ENCODE data around the gene PPP4R2. TPM values are rescaled to one million over a fixed set of nuclear protein-coding genes. Genes with fewer than 3 reads are reported as not detected.

The PPP4R2 gene, protein sequence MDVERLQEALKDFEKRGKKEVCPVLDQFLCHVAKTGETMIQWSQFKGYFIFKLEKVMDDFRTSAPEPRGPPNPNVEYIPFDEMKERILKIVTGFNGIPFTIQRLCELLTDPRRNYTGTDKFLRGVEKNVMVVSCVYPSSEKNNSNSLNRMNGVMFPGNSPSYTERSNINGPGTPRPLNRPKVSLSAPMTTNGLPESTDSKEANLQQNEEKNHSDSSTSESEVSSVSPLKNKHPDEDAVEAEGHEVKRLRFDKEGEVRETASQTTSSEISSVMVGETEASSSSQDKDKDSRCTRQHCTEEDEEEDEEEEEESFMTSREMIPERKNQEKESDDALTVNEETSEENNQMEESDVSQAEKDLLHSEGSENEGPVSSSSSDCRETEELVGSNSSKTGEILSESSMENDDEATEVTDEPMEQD
- 10 to 100 TPM; 34.6 to 71.4 (median 49.2) TPM for total RNA-seq

DNA sequence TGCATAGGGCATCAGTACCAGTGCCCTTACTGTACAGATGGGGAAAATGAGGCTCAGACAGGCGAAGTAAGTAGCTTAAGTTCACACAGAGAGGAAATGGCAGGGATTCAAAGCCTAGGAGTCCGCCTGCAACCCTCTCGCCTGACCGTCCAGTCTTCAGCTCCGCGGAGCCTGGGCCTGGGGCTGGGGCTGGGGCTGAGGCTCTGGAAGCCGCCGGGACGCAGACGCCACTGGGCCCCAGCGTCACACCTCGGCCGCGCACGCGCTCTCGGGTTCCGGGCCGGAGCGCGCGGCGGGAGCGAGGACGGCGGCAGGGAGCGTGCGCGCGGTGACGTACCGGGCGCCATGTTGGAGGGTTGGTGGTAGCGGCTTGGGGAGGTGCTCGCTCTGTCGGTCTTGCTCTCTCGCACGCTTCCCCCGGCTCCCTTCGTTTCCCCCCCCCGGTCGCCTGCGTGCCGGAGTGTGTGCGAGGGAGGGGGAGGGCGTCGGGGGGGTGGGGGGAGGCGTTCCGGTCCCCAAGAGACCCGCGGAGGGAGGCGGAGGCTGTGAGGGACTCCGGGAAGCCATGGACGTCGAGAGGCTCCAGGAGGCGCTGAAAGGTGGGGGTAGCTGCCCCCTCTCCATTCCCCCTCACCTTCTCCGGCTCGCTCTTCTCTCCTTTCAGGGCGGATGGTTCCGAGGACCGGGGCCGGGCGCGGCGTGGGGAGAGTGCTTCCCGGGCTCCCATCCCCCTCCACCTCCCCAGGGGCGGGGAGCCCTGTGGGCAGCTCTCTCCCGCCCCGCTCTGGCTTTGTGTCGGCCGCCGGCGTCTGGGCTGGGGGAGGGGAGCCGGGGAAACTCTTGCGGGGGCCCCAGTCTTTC is at the start of gene PPP4R2:
PPP4R2 (plus strand) TSS at position 339 of the 861 bp plus-strand sequence; CDS start at position 566, 227 bp downstream.
- Histone ChIP-seq H3K4me1 (no peaks in the 10 kb centered on the region), H3K4me3 (peak within 1 kb of the TSS; percentile 69 to 90 (median 79)), H3K9me3 (no peaks in the 10 kb centered on the region), H3K27me3 (no peaks in the 10 kb centered on the region), H3K27ac (peak within 1 kb of the TSS; percentile 94 to 98), H3K36me3 (no peaks in the 10 kb centered on the region)
- intact Hi-C loops (cut with DNase I; ENCODE audit: low total_unique reads): no loop called here
- DNase-seq (ENCODE audit: low spot score in 2 of 2): peak; percentile 77 to 81
- TF ChIP-seq POLR2A (IDR thresholded peaks at IDR 0.05) (peak; percentile 47), POLR2AphosphoS5 (IDR thresholded peaks at IDR 0.05) (peak in 2 of 3 donors; percentile 76 to 95)
- TF ChIP-seq, protein P1, sequence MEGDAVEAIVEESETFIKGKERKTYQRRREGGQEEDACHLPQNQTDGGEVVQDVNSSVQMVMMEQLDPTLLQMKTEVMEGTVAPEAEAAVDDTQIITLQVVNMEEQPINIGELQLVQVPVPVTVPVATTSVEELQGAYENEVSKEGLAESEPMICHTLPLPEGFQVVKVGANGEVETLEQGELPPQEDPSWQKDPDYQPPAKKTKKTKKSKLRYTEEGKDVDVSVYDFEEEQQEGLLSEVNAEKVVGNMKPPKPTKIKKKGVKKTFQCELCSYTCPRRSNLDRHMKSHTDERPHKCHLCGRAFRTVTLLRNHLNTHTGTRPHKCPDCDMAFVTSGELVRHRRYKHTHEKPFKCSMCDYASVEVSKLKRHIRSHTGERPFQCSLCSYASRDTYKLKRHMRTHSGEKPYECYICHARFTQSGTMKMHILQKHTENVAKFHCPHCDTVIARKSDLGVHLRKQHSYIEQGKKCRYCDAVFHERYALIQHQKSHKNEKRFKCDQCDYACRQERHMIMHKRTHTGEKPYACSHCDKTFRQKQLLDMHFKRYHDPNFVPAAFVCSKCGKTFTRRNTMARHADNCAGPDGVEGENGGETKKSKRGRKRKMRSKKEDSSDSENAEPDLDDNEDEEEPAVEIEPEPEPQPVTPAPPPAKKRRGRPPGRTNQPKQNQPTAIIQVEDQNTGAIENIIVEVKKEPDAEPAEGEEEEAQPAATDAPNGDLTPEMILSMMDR (IDR thresholded peaks at IDR 0.05): no peak

DNA sequence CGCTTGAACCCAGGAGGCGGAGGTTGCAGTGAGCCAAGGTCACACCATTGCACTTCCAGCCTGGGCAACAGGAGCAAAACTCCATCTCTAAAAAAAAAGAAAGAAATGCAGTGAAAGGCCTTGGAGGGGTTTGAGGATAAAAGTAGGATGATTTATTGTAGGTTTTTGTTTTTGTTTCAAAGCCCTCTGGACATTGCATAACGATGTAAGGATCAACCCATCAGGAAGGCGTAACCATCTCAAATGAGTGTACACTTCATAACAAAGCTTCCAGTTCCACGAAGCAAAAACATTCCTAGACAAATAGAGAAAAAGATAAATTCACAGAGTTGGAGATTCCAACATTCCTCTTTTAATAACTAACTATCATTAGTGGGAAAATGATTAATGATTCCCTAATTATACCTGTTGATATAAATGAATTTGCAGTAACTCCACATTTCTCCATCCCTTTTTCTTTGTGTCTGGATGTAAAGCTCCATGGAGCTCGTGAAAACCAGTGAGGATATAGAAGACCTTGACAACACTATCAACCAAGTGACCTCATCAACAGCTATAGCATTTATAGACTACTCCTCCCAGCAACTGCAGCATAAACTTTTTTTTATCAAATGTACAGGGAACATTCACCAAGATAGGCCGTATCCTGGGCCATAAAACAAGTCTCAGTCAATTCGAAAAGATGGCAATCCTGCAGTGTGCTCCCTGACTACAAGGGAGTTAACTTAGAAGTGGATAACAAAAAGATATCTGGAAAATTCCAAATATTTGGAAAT is 48.7 kb upstream of the PPP4R2 start:
- TF ChIP-seq, protein P1 (IDR thresholded peaks at IDR 0.05): no peak
- H3K27me3 ChIP-seq: no peaks in the 10 kb centered on the region
- intact Hi-C loops (cut with DNase I; ENCODE audit: low total_unique reads): no loop called here
- DNase-seq (ENCODE audit: low spot score in 2 of 2): no peak
- no peak overlapping the region for H3K27ac ChIP-seq
- H3K9me3 ChIP-seq: no peaks in the 10 kb centered on the region
- H3K36me3 ChIP-seq: no peaks in the 10 kb centered on the region
- no peaks in the 10 kb centered on the region for H3K4me1 ChIP-seq
- no peak overlapping the region for H3K4me3 ChIP-seq

DNA sequence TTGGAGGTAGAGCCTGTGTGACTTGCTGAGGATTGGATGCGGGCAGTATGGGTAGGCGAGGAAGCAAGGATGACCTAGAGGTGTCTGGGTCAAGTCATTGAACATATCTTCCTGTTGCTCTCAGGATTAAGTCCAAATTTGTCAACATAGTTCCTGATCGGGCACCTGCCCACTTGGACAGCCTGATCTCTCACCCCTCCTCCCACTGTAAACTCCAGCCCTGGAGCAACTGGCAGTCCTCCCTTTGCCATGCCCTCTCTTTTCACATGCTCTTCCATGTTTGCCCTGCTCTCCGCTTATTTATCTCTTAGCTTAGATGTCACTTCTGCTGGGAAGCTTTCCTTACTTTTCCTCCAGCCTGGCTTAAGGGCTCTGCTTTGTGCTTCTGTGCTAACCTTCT is 47.6 kb upstream of the PPP4R2 start:
- H3K27ac ChIP-seq: no peak overlapping the region
- H3K9me3 ChIP-seq: no peaks in the 10 kb centered on the region
- intact Hi-C loops (cut with DNase I; ENCODE audit: low total_unique reads): no loop called here
- no peak for TF ChIP-seq POLR2A (IDR thresholded peaks at IDR 0.05)
- TF ChIP-seq, protein P1 (IDR thresholded peaks at IDR 0.05): no peak
- TF ChIP-seq POLR2AphosphoS5 (IDR thresholded peaks at IDR 0.05): no peak
- no peaks in the 10 kb centered on the region for H3K36me3 ChIP-seq
- DNase-seq (ENCODE audit: low spot score in 2 of 2): no peak
- H3K27me3 ChIP-seq: no peaks in the 10 kb centered on the region
- H3K4me3 ChIP-seq: no peak overlapping the region
- no peaks in the 10 kb centered on the region for H3K4me1 ChIP-seq

DNA sequence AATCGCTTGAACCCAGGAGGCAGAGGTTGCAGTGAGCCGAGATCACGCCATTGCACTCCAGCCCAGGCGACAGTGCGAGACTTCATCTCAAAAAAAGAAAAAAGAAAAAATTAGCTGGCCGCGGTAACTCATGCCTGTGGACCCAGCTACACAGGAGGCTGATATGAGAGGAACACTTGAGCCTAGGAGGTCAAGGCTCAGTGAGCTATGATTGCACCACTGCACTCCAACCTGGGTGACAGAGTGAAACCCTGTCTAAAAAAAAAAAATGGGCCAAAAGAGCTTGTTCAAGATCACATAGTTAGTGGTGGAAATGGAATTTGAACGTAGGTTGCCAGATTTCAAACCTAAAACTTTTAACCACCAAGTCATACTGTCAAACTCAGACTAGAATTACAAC is 46.2 kb upstream of the PPP4R2 start:
- Histone ChIP-seq H3K27ac (peak overlapping the region in 1 of 2 donors; percentile 10), H3K9me3 (no peaks in the 10 kb centered on the region), H3K27me3 (no peaks in the 10 kb centered on the region), H3K4me3 (no peak overlapping the region), H3K36me3 (no peaks in the 10 kb centered on the region), H3K4me1 (no peaks in the 10 kb centered on the region)
- intact Hi-C loops (cut with DNase I; ENCODE audit: low total_unique reads): no loop called here
- TF ChIP-seq, protein P1 (IDR thresholded peaks at IDR 0.05): no peak
- no peak for TF ChIP-seq POLR2A (IDR thresholded peaks at IDR 0.05)
- TF ChIP-seq POLR2AphosphoS5 (IDR thresholded peaks at IDR 0.05): no peak
- DNase-seq (ENCODE audit: low spot score in 2 of 2): no peak

Measured in breast epithelium (tissue), 4 donors.